ENCODE measurements around the gene CORO2A.
"Not testable (repeated sequence)": the region's sequence is repeated elsewhere in the genome, so short reads cannot be mapped to it uniquely, and the experiment has no call there.

The CORO2A gene

DNA sequence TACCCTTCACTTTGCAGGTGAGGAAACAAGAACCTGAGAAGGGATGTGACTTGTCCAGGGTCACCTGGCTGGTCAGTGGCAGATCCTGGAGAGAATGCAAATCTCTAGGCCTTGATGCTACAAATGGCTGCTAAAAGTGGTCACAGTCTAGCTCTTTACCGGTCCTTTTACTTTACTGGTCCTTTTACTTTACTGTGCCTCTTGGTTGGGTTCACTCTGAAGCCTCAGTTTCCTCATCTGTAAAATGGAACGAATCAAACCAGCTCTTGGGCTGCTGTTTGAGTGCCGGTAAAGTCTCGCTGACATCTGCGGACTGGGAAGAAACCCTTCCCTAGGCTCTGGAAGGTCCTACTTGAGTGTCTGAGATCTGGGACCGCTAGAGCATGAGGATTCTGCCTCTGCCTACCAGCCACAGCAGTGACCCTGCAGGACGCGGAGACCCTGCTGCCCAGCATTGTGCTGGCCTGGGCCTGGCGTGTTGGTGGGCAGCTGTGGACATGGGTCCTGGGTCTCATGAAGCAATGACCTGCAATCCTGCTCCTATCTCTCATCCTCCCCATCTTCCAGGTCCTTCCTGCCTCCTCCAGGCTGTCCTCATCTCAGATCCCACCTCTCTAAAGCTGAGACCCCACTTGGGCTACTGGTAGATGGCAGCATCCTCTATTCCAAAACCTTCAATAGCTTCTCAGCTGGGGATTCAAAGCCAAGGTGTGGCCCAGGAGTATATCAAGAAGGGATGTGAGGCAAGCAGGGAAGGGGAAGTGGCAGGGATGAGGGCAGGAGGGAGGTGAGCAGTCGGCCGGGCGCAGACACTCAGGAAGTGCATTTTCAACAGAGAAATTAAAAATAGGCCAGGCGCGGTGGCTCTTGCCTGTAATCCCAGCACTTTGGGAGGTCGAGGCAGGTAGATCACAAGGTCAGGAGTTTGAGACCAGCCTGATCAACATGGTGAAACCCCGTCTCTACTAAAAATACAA lies 13.3 kb downstream of the CORO2A start:
- no peak overlapping the region for H3K27ac ChIP-seq (ENCODE audit: low read depth, low read length)
- WGBS = 90% methylated on average over 16 of the region's 16 CpGs
- H3K4me1 ChIP-seq (ENCODE audit: insufficient read depth, low read length) = peaks cover 13% of the 10 kb centered on the region; the same call in 1 of the 2 replicates

DNA sequence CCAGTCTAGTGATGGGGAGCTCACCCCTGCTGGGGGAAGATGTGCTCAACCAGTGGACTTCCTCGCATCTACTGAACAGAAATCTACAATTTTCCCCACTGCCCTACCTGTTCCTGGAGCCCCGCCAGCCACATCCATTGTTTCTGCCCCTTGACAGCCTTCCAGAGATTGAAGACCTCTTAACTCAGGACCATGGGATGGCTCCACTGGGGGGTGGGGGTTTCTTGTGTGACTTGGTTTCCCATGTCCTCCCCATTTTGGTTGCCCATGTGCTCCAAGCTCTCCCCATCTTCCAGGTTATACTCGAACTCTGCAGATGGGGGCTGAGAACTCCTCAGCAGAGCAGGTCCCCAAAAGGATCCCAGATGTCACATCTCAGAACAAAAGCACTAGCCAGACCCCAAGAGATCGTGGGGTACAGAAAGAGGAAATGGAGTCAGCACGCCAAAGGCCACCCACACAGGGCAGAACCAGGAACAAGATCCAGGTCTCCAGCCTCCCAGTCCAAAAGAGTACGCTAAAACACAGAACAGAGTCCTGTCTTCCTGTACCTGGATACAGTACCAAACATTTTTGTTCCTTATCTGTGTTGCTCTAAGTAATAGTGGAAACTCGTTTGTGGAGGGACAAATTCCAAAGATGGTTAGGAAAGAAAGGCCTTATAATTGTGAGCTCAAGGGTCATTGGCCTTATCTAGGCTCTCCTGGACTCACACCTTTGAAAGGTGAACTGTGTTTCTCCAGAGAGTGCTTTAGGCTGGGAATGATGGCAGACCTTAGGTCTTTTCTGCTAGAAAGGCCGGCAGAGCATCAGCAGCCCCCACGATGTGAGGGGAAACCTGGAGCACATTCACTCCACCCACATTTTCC lies 15.8 kb downstream of the CORO2A start:
- no peaks in the 10 kb centered on the region for H3K9me3 ChIP-seq (ENCODE audit: insufficient read depth, low read depth, low read length)
- no peak overlapping the region for H3K9ac ChIP-seq (ENCODE audit: low read depth, low read length)
- no peak overlapping the region for H3K4me3 ChIP-seq (ENCODE audit: low read length)
- no peaks in the 10 kb centered on the region for H3K36me3 ChIP-seq (ENCODE audit: insufficient read depth, low read length)
- no peaks in the 10 kb centered on the region for H3K27me3 ChIP-seq (ENCODE audit: insufficient read depth, low read length)
- WGBS = 92% methylated on average over 8 of the region's 9 CpGs
- peaks cover 21% of the 10 kb centered on the region for H3K4me1 ChIP-seq (ENCODE audit: insufficient read depth, low read length)
- no peak overlapping the region for H3K27ac ChIP-seq (ENCODE audit: low read depth, low read length)

More for the DNA sequence above, 13.3 kb downstream of the CORO2A start:
- Histone ChIP-seq H3K9me3 (ENCODE audit: insufficient read depth, low read depth, low read length) (no peaks in the 10 kb centered on the region), H3K4me3 (ENCODE audit: low read length) (no peak overlapping the region), H3K9ac (ENCODE audit: low read depth, low read length) (no peak overlapping the region), H3K27me3 (ENCODE audit: insufficient read depth, low read length) (no peaks in the 10 kb centered on the region), H3K36me3 (ENCODE audit: insufficient read depth, low read length) (no peaks in the 10 kb centered on the region)

DNA sequence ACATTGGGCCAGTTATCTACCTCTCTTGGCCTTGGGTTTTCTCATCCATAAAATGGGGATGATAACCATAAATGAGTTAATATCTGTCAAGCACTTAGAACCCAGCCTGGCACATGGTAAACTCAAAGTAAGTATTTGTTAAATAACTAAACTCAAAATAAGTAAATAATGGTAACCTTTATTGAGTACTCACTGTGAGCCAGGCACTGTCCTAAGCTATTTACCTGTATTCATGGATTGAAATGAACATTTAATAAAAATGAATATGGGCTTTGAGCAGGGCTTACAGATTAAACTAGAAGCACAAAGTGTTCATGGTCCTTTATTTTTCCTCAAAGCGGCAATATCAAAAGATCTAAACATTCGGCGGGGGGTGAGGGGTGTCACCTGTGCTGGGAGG lies 16.7 kb downstream of the CORO2A start:
- Histone ChIP-seq H3K9me3 (ENCODE audit: insufficient read depth, low read depth, low read length) (no peaks in the 10 kb centered on the region), H3K27me3 (ENCODE audit: insufficient read depth, low read length) (no peaks in the 10 kb centered on the region), H3K36me3 (ENCODE audit: insufficient read depth, low read length) (no peaks in the 10 kb centered on the region), H3K4me1 (ENCODE audit: insufficient read depth, low read length) (peaks cover 27% of the 10 kb centered on the region), H3K9ac (ENCODE audit: low read depth, low read length) (no peak overlapping the region), H3K27ac (ENCODE audit: low read depth, low read length) (no peak overlapping the region), H3K4me3 (ENCODE audit: low read length) (no peak overlapping the region)
- 100% methylated on average over 3 of the region's 3 CpGs for WGBS

DNA sequence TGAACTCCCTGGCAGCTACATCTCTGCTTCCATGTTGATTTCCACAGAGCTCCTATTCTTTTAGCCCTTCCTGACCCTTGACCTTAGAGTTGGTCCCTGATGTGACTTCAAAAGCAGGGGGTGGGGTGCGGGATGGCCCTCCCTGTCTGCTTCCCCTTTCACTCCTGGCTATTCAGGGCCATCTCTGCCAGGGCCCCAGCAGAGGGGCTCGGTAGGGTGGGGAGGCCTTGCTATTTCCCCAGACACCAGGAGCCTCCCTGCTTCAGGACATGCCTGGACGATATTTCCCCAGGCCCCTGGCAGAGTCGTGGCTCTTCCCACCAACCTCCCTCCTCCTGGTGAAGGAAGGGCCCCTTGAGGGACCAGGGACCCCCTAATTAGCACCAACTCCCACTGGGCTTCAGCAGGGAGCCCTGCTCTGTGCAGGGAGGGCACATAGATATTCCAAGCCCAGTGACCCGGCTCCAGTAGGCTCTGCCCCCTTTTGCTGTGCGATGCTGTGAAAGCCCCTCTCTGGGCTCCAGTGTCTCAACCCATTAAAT lies 17.3 kb downstream of the CORO2A start:
- Histone ChIP-seq H3K9ac (ENCODE audit: low read depth, low read length) (no peak overlapping the region), H3K27me3 (ENCODE audit: insufficient read depth, low read length) (no peaks in the 10 kb centered on the region), H3K9me3 (ENCODE audit: insufficient read depth, low read depth, low read length) (no peaks in the 10 kb centered on the region), H3K4me3 (ENCODE audit: low read length) (no peak overlapping the region), H3K36me3 (ENCODE audit: insufficient read depth, low read length) (no peaks in the 10 kb centered on the region), H3K4me1 (ENCODE audit: insufficient read depth, low read length) (peaks cover 27% of the 10 kb centered on the region), H3K27ac (ENCODE audit: low read depth, low read length) (peak overlapping the region; percentile 30; the same call in 1 of the 2 replicates)
- 61% methylated on average over 6 of the region's 6 CpGs for WGBS

DNA sequence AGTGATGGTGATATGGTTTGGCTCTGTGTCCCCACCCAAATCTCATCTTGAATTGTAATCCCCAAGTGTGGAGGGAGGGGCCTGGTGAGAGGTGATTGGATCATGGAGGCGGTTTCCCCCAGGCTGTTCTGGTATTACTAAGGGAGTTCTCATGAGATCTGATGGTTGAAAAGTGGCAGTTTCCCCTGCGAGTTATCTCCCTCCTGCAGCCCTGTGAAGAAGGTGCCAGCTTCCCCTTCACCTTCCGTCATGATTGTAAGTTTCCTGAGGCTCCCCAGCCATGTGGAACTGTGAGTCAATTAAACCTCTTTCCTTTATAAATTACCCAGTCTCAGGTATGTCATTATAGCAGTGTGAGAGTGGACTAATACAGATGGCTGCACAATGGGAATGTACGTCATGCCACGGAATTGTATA lies 17.9 kb downstream of the CORO2A start:
- H3K27me3 ChIP-seq (ENCODE audit: insufficient read depth, low read length); H3K9ac ChIP-seq (ENCODE audit: low read depth, low read length); H3K4me3 ChIP-seq (ENCODE audit: low read length); H3K27ac ChIP-seq (ENCODE audit: low read depth, low read length); H3K9me3 ChIP-seq (ENCODE audit: insufficient read depth, low read depth, low read length); H3K36me3 ChIP-seq (ENCODE audit: insufficient read depth, low read length): not testable (repeated sequence)
- 88% methylated on average over 5 of the region's 5 CpGs for WGBS
- H3K4me1 ChIP-seq (ENCODE audit: insufficient read depth, low read length) = peaks cover 33% of the 10 kb centered on the region

DNA sequence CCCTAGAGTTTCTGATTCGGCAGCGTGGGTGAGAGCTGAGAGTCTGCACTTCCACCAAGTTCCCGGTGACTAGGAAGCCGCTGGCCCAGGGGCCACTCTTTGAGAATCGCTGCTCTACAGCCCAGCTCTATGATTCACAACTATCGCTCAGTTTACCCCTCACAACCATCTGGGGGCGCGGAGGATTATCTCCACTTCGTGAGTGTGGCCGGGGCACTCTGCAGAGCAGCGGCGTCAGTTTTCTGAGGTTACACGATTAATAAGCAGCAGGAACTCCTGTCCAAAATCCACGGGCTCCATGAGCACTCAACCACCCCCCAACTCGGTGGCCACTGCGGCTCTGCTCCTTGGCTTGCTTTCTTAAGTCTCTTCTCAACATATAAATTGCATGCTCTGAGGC lies 19.3 kb downstream of the CORO2A start:
- Histone ChIP-seq H3K9me3 (ENCODE audit: insufficient read depth, low read depth, low read length) (no peaks in the 10 kb centered on the region), H3K36me3 (ENCODE audit: insufficient read depth, low read length) (no peaks in the 10 kb centered on the region), H3K27ac (ENCODE audit: low read depth, low read length) (no peak overlapping the region), H3K9ac (ENCODE audit: low read depth, low read length) (no peak overlapping the region), H3K4me1 (ENCODE audit: insufficient read depth, low read length) (peaks cover 45% of the 10 kb centered on the region), H3K27me3 (ENCODE audit: insufficient read depth, low read length) (no peaks in the 10 kb centered on the region), H3K4me3 (ENCODE audit: low read length) (no peak overlapping the region)
- 89% methylated on average over 16 of the region's 16 CpGs for WGBS

DNA sequence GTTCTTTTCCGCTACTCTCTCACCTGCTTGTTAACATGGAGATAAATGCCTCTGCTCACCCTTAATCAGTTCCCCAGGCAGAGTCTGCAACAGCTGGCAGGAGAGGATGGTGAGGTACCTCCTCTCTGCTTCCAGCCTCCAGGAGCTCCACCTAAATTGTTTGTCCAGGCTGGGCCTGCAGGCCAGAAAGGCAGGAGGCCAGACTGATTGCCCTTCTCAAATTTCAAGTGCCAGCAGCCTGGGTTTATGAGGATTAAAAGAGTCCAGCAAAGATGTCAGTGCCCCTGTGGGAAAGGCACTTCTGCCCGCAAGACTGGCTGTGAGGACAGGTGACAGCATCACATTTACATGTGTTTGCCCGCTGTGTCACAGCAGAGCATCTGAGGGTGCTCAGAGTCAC lies 19.8 kb downstream of the CORO2A start:
- no peak overlapping the region for H3K27ac ChIP-seq (ENCODE audit: low read depth, low read length)

DNA sequence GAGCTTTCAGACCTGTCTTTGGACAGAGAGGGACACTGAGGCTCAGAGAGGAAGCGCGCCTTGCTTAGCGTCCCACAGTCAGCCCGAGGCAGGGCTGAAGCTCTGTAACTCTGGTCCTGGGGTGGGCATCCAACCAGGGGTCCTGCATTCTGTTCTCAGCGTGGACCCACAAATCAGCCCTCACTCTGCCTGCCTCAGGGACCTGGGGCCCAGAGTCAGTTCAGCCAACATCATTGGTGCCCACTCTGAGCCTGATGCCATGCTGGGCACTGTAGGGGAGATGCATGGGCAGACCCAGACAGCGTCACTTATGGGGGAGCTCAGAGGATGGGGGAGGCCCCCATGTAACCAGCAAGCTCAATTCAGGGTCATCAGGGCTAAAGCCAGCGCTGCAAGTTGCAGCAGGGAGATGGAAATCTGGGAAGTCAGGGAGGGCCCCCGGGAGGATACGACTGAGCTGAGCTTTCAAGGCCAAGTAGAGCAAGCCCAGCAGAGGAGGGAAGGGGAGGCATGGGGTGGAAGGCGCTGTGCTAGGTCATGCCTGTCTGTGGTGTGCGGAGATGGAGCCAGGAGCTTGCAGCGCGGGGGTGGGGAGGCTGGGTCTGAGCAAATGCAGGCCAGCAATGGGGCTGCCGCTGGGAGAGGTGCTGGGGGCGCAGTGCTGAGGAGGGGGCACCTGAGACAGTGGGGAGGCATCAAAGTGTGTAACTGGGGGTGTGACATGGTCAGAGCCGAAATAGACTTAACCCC lies 21.1 kb downstream of the CORO2A start:
- H3K9ac ChIP-seq (ENCODE audit: low read depth, low read length) = no peak overlapping the region
- H3K4me1 ChIP-seq (ENCODE audit: insufficient read depth, low read length) = peaks cover 45% of the 10 kb centered on the region
- no peak overlapping the region for H3K27ac ChIP-seq (ENCODE audit: low read depth, low read length)
- no peak overlapping the region for H3K4me3 ChIP-seq (ENCODE audit: low read length)
- no peaks in the 10 kb centered on the region for H3K9me3 ChIP-seq (ENCODE audit: insufficient read depth, low read depth, low read length)
- 76% methylated on average over 16 of the region's 16 CpGs for WGBS
- H3K36me3 ChIP-seq (ENCODE audit: insufficient read depth, low read length) = no peaks in the 10 kb centered on the region
- no peaks in the 10 kb centered on the region for H3K27me3 ChIP-seq (ENCODE audit: insufficient read depth, low read length)

More for the DNA sequence above, 19.8 kb downstream of the CORO2A start:
- Histone ChIP-seq H3K4me3 (ENCODE audit: low read length) (no peak overlapping the region), H3K36me3 (ENCODE audit: insufficient read depth, low read length) (no peaks in the 10 kb centered on the region), H3K4me1 (ENCODE audit: insufficient read depth, low read length) (peaks cover 45% of the 10 kb centered on the region), H3K27me3 (ENCODE audit: insufficient read depth, low read length) (no peaks in the 10 kb centered on the region), H3K9me3 (ENCODE audit: insufficient read depth, low read depth, low read length) (no peaks in the 10 kb centered on the region), H3K9ac (ENCODE audit: low read depth, low read length) (no peak overlapping the region)
- WGBS = 69% methylated on average over 3 of the region's 3 CpGs

DNA sequence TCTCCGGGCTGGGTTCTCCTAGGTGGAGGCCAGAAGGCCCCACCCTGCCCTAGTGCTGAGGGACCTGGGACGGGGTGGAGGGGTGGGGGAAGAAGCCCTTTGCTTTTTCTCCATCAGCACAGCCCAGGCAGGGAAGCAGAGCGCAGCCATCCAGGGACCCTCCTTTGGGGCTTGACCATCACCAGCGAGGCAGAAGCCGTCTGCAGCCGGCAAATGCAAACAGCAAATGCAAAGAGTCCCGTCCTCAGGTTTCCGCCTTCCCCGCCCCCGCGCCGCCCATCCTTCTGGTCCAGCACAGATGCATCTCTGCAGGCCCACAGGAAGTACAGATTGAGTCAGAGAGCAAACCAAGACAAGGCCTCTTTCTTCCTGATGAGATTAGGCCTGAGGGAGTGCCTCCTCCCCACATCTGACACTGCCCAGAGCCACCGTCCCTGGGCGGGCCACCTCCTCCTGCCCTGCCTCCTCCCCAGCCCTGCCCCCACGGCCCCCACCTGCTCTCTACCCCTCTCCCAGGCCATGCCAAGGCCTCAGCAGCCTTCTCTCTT lies 23.4 kb downstream of the CORO2A start:
- 19% methylated on average over 15 of the region's 15 CpGs for WGBS
- no peak overlapping the region for H3K9ac ChIP-seq (ENCODE audit: low read depth, low read length)

DNA sequence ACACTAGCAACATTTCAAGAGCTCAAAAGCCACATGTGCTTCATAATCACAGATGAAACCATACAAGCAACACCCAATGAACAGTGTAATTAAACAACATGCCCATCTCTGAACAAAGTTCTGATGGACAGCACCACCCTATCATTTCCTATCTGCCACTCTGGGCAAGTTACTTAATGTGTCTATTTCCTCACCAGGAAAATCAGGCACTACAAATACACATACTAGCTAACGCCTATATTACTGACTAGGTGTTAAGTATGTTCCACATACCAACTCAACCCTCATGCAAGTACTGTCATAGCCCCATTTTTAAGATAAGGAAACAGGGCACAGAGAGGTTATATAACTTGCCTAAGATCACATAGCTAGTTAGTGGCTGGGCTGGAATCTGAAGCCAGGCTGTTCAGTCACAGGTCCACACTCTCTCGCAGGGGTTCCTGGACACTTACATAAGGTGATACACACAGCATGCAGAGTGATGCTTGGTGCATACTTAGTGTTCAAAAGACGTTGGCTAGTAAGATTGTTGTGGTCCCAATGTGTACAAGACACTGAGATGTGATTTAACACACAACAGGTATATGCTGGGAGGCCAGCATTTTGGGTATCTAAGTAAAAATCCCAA lies 24.2 kb downstream of the CORO2A start:
- Histone ChIP-seq H3K9ac (ENCODE audit: low read depth, low read length) (no peak overlapping the region), H3K4me3 (ENCODE audit: low read length) (no peak overlapping the region), H3K27me3 (ENCODE audit: insufficient read depth, low read length) (no peaks in the 10 kb centered on the region), H3K36me3 (ENCODE audit: insufficient read depth, low read length) (no peaks in the 10 kb centered on the region), H3K4me1 (ENCODE audit: insufficient read depth, low read length) (peaks cover 37% of the 10 kb centered on the region), H3K27ac (ENCODE audit: low read depth, low read length) (no peak overlapping the region), H3K9me3 (ENCODE audit: insufficient read depth, low read depth, low read length) (no peaks in the 10 kb centered on the region)
- WGBS = 75% methylated on average over 3 of the region's 3 CpGs

More for the DNA sequence above, 23.4 kb downstream of the CORO2A start:
- no peaks in the 10 kb centered on the region for H3K27me3 ChIP-seq (ENCODE audit: insufficient read depth, low read length)
- no peak overlapping the region for H3K4me3 ChIP-seq (ENCODE audit: low read length)
- H3K36me3 ChIP-seq (ENCODE audit: insufficient read depth, low read length) = no peaks in the 10 kb centered on the region
- H3K4me1 ChIP-seq (ENCODE audit: insufficient read depth, low read length) = peaks cover 38% of the 10 kb centered on the region
- H3K9me3 ChIP-seq (ENCODE audit: insufficient read depth, low read depth, low read length) = no peaks in the 10 kb centered on the region
- no peak overlapping the region for H3K27ac ChIP-seq (ENCODE audit: low read depth, low read length)
